ENCODE measurements around the gene BPIFA1.

DNA sequence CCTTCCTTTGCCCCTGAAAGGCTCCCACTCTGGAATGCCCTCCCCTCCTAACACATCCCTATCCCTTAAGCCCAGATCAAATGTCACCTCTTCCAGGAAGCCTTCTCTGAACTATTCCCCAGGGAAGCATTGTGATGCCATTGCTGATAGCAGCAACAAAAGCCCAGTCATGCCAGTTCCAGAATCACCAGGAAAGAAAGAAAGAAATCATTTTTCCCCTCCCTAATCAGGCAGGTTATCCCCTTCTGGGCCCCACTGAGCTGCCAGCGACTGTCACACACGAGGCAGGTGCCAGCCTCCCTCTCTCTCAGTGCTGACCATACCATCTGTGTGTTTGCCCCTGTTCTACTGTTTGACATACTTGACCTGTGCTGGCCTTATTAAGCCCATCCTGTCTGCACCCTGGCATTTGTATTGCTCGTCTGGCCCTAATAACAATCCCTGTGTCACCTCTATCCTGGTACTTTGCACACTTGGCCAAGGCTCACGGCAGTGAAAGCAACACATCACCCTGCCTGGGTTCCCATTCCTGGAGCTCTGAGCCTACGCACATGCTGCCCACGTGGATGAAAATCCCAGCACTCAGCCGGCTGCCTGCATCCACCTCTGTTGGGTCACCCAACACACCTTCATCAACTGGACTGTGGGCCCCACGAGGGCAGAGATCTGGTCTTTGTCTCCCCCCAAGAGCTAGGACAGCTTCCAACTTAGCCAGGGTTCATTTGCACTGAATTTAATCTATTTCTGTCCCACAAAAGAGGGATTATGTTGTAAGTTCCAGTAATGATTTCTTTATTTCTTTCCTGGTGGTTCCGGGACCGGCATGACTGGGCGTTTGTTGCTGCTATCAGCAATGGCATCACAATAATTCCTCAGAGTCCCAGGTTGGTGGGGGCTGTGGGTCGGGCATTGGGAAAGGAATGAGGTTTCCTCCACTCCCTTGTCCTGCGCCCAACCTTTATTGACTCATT is 42.0 kb downstream of the BPIFA1 start:
- no peak for TF ChIP-seq BHLHE40 (IDR thresholded peaks at IDR 0.05; ENCODE audit: borderline replicate concordance)
- TF ChIP-seq ZNF384 (IDR thresholded peaks at IDR 0.05), result no peak
- TF ChIP-seq LEF1 (IDR thresholded peaks at IDR 0.05; ENCODE audit: borderline replicate concordance), result no peak

All from HEK293T (cell line).